GM12864 (cell line): ENCODE results near the gene PRKG2.

Source experiments
- DNase-seq: peaks from one replicate; pipeline ENCODE4 v3.0.0-alpha.2; 2011; ENCODE audit warnings: low read depth
- H3K4me3 ChIP-seq: 2 replicates; pipeline ENCODE4 v1.5.1; 2011; ENCODE audit warnings: mild to moderate bottlenecking, low read depth, low read length, control low read depth
- CTCF ChIP-seq: IDR thresholded peaks from 2 replicates; pipeline ENCODE4 v1.5.1; 2011; ENCODE audit warnings: low read depth, mild to moderate bottlenecking, moderate library complexity, low read length, control low read depth, inconsistent platforms; ENCODE audit errors: missing control alignments

Gene PRKG2

GRCh38 chr4:81152839-81153713, 61.9 kb downstream of the PRKG2 start:
- TF ChIP-seq CTCF = no peak
- DNase-seq = no peak
- H3K4me3 ChIP-seq = no peak overlapping the region; the same call in 1 of the 2 replicates

GRCh38 chr4:81149976-81150375, 65.0 kb downstream of the PRKG2 start:
- TF ChIP-seq CTCF = no peak
- H3K4me3 ChIP-seq = no peak overlapping the region
- no peak for DNase-seq

- H3K4me3 ChIP-seq = no peak overlapping the region
- DNase-seq = no peak
- TF ChIP-seq CTCF = no peak
Observed at GRCh38 chr4:81148576-81148975, 66.4 kb downstream of the PRKG2 start.

GRCh38 chr4:81146466-81146865, 68.6 kb downstream of the PRKG2 start:
- H3K4me3 ChIP-seq = no peak overlapping the region
- DNase-seq = no peak
- no peak for TF ChIP-seq CTCF

GRCh38 chr4:81143183-81143582, 71.8 kb downstream of the PRKG2 start:
- TF ChIP-seq CTCF = no peak

GRCh38 chr4:81142744-81143143, 72.3 kb downstream of the PRKG2 start:
- TF ChIP-seq CTCF = no peak
- no peak for DNase-seq
- no peak overlapping the region for H3K4me3 ChIP-seq

More at GRCh38 chr4:81143183-81143582, 71.8 kb downstream of the PRKG2 start:
- H3K4me3 ChIP-seq = no peak overlapping the region
- no peak for DNase-seq

GRCh38 chr4:81137894-81138293, 77.1 kb downstream of the PRKG2 start:
- TF ChIP-seq CTCF = no peak
- no peak for DNase-seq

More at GRCh38 chr4:81137894-81138293, 77.1 kb downstream of the PRKG2 start:
- H3K4me3 ChIP-seq = no peak overlapping the region
